Left lung (tissue), 10 donors: ENCODE data around the gene SCUBE3. TPM values are rescaled to one million over a fixed set of nuclear protein-coding genes. Genes with fewer than 3 reads are reported as not detected.

Experiments
- ATAC-seq: fragments of 200-7000 bp; cut with Tn5 transposase; one replicate; pipeline ENCODE4 v1.9.1; 2020; ENCODE audit warnings: moderate library complexity
- DNase-seq, 4 donors: peaks; one replicate each; pipeline ENCODE4 v3.0.0-alpha.2; 2013 to 2020
- H3K27ac ChIP-seq, 2 donors: fragments of 200-600 bp; sonication (generic) in 1 of 2; one replicate each; pipeline versions ENCODE4 v1.5.0 to v1.8.0; 2020 to 2021
- H3K27me3 ChIP-seq, 2 donors: fragments of 200-600 bp; sonication (generic) in 1 of 2; one replicate each; pipeline versions ENCODE4 v1.5.0 to v1.8.0; 2020 to 2021
- H3K36me3 ChIP-seq, 2 donors: fragments of 200-600 bp; sonication (generic) in 1 of 2; one replicate each; pipeline versions ENCODE4 v1.5.0 to v1.8.0; 2020 to 2021
- H3K4me1 ChIP-seq, 2 donors: fragments of 200-600 bp; one replicate each; pipeline ENCODE4 v1.8.0; 2021
- H3K4me3 ChIP-seq, 2 donors: fragments of 200-600 bp; sonication (generic) in 1 of 2; one replicate each; pipeline versions ENCODE4 v1.5.0 to v1.8.0; 2020 to 2021; ENCODE audit warnings: mild to moderate bottlenecking in 1 of 2
- H3K9me3 ChIP-seq, 2 donors: fragments of 200-600 bp; sonication (generic) in 1 of 2; one replicate each; pipeline versions ENCODE4 v1.5.0 to v1.8.0; 2020 to 2021
- intact Hi-C, 2 donors: fragments of 100-400 bp; cut with DNase I; formaldehyde crosslinking; loops; one replicate each; pipeline versions ENCODE4 v1.11.2 to v1.14.2; 2022
- polyA plus RNA-seq, 6 donors: library from polyadenylated mRNA; unstranded; fragments of 120-200 nt; gene quantifications; one replicate each; pipeline ENCODE4 v1.2.1, GENCODE V29; 2013; ENCODE audit not compliant: insufficient read length in 6 of 6
- total RNA-seq, 2 donors: library from RNA; stranded (reverse); fragmentation: NEBNext Ultra II Directional; extraction: Animal tissue kit (Norgen Biotek cat#: 25700); gene quantifications; one replicate each; pipeline ENCODE4 v1.2.1, GENCODE V29; 2021
- TF ChIP-seq, protein P1 (sequence below), 2 donors: fragments of 200-600 bp; sonication (generic) in 1 of 2; IDR thresholded peaks; one replicate each; pipeline versions ENCODE4 v1.5.0 to v1.8.0; 2021; ENCODE audit warnings: antibody characterized with exemption in 2 of 2
- donor health status: DM: no; HTN: yes; CAD: no.
- donor health status: DM: no; HTN: no; CAD: no.

SCUBE3 gene
- total and polyA plus RNA-seq, 8 donors: 2.2 to 4.7 (median 3.9) TPM

DNA sequence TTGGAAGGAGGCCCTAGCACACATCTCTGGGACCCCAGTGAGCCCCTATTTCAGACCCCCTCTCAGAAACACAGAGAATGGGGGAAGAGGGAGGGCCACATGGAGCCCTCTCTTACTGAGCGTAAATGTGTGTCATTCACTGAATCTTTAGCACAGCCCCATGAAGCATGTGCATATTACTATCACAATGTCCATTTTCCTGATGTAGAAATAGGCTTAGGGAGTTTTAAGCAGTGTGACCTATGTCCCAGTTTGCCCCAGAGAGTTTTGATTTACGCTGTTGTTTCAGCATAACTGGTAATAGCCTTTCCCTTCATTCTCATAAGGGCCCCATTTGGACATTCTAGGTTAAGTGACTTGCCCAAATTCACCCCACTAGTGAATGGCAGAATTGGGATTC lies 47.6 kb upstream of the SCUBE3 start:
- Histone ChIP-seq H3K4me3 (no peak overlapping the region), H3K36me3 (no peaks in the 10 kb centered on the region), H3K4me1 (no peaks in the 10 kb centered on the region), H3K27me3 (no peaks in the 10 kb centered on the region), H3K9me3 (no peaks in the 10 kb centered on the region), H3K27ac (peak overlapping the region; percentile 3 to 30)
- ATAC-seq (peak; percentile 12), DNase-seq (no peak)
- TF ChIP-seq, protein P1, sequence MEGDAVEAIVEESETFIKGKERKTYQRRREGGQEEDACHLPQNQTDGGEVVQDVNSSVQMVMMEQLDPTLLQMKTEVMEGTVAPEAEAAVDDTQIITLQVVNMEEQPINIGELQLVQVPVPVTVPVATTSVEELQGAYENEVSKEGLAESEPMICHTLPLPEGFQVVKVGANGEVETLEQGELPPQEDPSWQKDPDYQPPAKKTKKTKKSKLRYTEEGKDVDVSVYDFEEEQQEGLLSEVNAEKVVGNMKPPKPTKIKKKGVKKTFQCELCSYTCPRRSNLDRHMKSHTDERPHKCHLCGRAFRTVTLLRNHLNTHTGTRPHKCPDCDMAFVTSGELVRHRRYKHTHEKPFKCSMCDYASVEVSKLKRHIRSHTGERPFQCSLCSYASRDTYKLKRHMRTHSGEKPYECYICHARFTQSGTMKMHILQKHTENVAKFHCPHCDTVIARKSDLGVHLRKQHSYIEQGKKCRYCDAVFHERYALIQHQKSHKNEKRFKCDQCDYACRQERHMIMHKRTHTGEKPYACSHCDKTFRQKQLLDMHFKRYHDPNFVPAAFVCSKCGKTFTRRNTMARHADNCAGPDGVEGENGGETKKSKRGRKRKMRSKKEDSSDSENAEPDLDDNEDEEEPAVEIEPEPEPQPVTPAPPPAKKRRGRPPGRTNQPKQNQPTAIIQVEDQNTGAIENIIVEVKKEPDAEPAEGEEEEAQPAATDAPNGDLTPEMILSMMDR (IDR thresholded peaks at IDR 0.05): no peak
- intact Hi-C loops: no loop called here

- Histone ChIP-seq H3K36me3 (no peaks in the 10 kb centered on the region), H3K27ac (peak overlapping the region; percentile 3 to 30), H3K4me3 (no peak overlapping the region), H3K27me3 (no peaks in the 10 kb centered on the region), H3K4me1 (no peaks in the 10 kb centered on the region), H3K9me3 (no peaks in the 10 kb centered on the region)
- TF ChIP-seq, protein P1 (IDR thresholded peaks at IDR 0.05): no peak
- ATAC-seq (peak; percentile 82), DNase-seq (no peak)
- intact Hi-C loops: no loop called here
Observed at GRCh38 chr6:35166520-35166919, 47.2 kb upstream of the SCUBE3 start.

- ATAC-seq (no peak), DNase-seq (no peak)
- no peaks in the 10 kb centered on the region for H3K4me1 ChIP-seq
- H3K9me3 ChIP-seq: no peaks in the 10 kb centered on the region
- no peak overlapping the region for H3K4me3 ChIP-seq
- H3K27ac ChIP-seq: no peak overlapping the region
- no peaks in the 10 kb centered on the region for H3K27me3 ChIP-seq
- TF ChIP-seq, protein P1 (IDR thresholded peaks at IDR 0.05): no peak
- intact Hi-C loops: no loop called here
- H3K36me3 ChIP-seq: no peaks in the 10 kb centered on the region
Observed at GRCh38 chr6:35167505-35167904, 46.3 kb upstream of the SCUBE3 start.

GRCh38 chr6:35168461-35168861 lies 45.3 kb upstream of the SCUBE3 start:
- TF ChIP-seq, protein P1 (IDR thresholded peaks at IDR 0.05): no peak
- ATAC-seq (peak; percentile 26), DNase-seq (peak in 1 of 4 donors; percentile 59)
- H3K4me3 ChIP-seq: no peak overlapping the region
- intact Hi-C loops: no loop called here
- no peaks in the 10 kb centered on the region for H3K36me3 ChIP-seq
- no peak overlapping the region for H3K27ac ChIP-seq
- H3K4me1 ChIP-seq: no peaks in the 10 kb centered on the region
- H3K9me3 ChIP-seq: no peaks in the 10 kb centered on the region
- no peaks in the 10 kb centered on the region for H3K27me3 ChIP-seq

GRCh38 chr6:35170166-35170565 lies 43.6 kb upstream of the SCUBE3 start:
- H3K27me3 ChIP-seq: no peaks in the 10 kb centered on the region
- TF ChIP-seq, protein P1 (IDR thresholded peaks at IDR 0.05): no peak
- H3K4me1 ChIP-seq: no peaks in the 10 kb centered on the region
- no peak overlapping the region for H3K4me3 ChIP-seq
- no peak overlapping the region for H3K27ac ChIP-seq
- no peaks in the 10 kb centered on the region for H3K36me3 ChIP-seq
- ATAC-seq: no peak
- intact Hi-C loops: no loop called here
- no peaks in the 10 kb centered on the region for H3K9me3 ChIP-seq
- DNase-seq: no peak
